ENCODE results near the gene FGFRL1.

- TF ChIP-seq CTCF (IDR thresholded peaks at IDR 0.05; ENCODE audit: poor library complexity) (no peak), EZH2 (IDR thresholded peaks at IDR 0.05; ENCODE audit: borderline replicate concordance) (no peak), EZH2phosphoT487 (IDR thresholded peaks at IDR 0.05; ENCODE audit: low read depth, severe bottlenecking, unreplicated experiment) (no peak)
These were observed 7.0 kb downstream of the FGFRL1 start for GRCh38 chr4:1018147-1019020.
